Measurements from ENCODE around the gene AGBL5.
A peak's percentile ranks its signal among the peaks of the same experiment; 100 is the strongest.

GRCh38 chr2:27095745-27096651 lies 44.5 kb downstream of the AGBL5 start:
- TF ChIP-seq CTCF (IDR thresholded peaks at IDR 0.05 in 8 of 11, conservative IDR thresholded peaks at IDR 0.05 in 3 of 11) (no peak), POLR2A (IDR thresholded peaks at IDR 0.05) (no peak), POLR2AphosphoS5 (IDR thresholded peaks at IDR 0.05) (peak in 2 of 3 donors; percentile 45 to 61)

All from spleen (tissue), 7 donors.